Loucy (cell line): ENCODE measurements around the gene ZBTB3.
A peak's percentile ranks its signal among the peaks of the same experiment; 100 is the strongest.
"Not testable (repeated sequence)": the region's sequence is repeated elsewhere in the genome, so short reads cannot be mapped to it uniquely, and the experiment has no call there.

Experiments
- H2AFZ ChIP-seq: fragments of 200-600 bp; sonication (generic); 2 replicates; pipeline ENCODE4 v1.6.0; 2016; ENCODE audit warnings: antibody characterized with exemption, mild to moderate bottlenecking, low read length, moderate library complexity
- H3F3A ChIP-seq: fragments of 200-600 bp; 2 replicates; pipeline ENCODE4 v1.6.0; 2016; ENCODE audit warnings: antibody characterized with exemption, low read depth, mild to moderate bottlenecking
- H3K27me3 ChIP-seq: fragments of 200-600 bp; sonication (generic); 2 replicates; pipeline ENCODE4 v1.6.1; 2014; ENCODE audit warnings: low read length, mild to moderate bottlenecking; ENCODE audit not compliant: insufficient read depth, poor library complexity, severe bottlenecking
- H3K36me3 ChIP-seq: fragments of 200-600 bp; sonication (generic); 2 replicates; pipeline ENCODE4 v1.6.1; 2016; ENCODE audit warnings: low read length; ENCODE audit not compliant: insufficient read depth
- H3K4me1 ChIP-seq: fragments of 200-600 bp; sonication (generic); 2 replicates; pipeline ENCODE4 v1.5.1; 2014; ENCODE audit warnings: low read length, mild to moderate bottlenecking; ENCODE audit not compliant: insufficient read depth, poor library complexity, severe bottlenecking
- H3K4me2 ChIP-seq: fragments of 200-600 bp; sonication (generic); 2 replicates; pipeline ENCODE4 v1.6.0; 2014; ENCODE audit warnings: antibody characterized with exemption, low read length, low read depth, mild to moderate bottlenecking; ENCODE audit not compliant: poor library complexity, severe bottlenecking
- H3K4me3 ChIP-seq: fragments of 200-600 bp; sonication (generic); 2 replicates; pipeline ENCODE4 v1.5.1; 2014; ENCODE audit warnings: low read length, mild to moderate bottlenecking, mixed read lengths; ENCODE audit not compliant: poor library complexity, severe bottlenecking
- H3K79me2 ChIP-seq: fragments of 200-600 bp; sonication (generic); 2 replicates; pipeline ENCODE4 v1.6.1; 2014; ENCODE audit warnings: low read length; ENCODE audit not compliant: insufficient read depth
- H3K9ac ChIP-seq: fragments of 200-600 bp; sonication (generic); 2 replicates; pipeline ENCODE4 v1.6.0; 2014; ENCODE audit warnings: mild to moderate bottlenecking, low read depth, low read length, moderate library complexity; ENCODE audit not compliant: poor library complexity, severe bottlenecking
- H3K9me2 ChIP-seq: fragments of 200-600 bp; sonication (generic); replicated peaks from 2 replicates; pipeline ENCODE4 v1.6.1; 2016; ENCODE audit warnings: low read depth, low read length, mixed read lengths
- H3K9me3 ChIP-seq: fragments of 200-600 bp; sonication (generic); 2 replicates; pipeline ENCODE4 v1.6.1; 2014; ENCODE audit warnings: mild to moderate bottlenecking, antibody characterized with exemption, low read length, low read depth; ENCODE audit not compliant: insufficient read depth
- H4K20me1 ChIP-seq: fragments of 200-600 bp; sonication (generic); 2 replicates; pipeline ENCODE4 v1.6.0; 2014; ENCODE audit warnings: antibody characterized with exemption, low read length, mild to moderate bottlenecking; ENCODE audit not compliant: insufficient read depth, poor library complexity, severe bottlenecking
- CTCF ChIP-seq: fragments of 200-600 bp; sonication (generic); conservative IDR thresholded peaks from 2 replicates; pipeline ENCODE4 v1.5.1; 2014; ENCODE audit warnings: mild to moderate bottlenecking, antibody characterized with exemption, low read length
- EZH2phosphoT487 ChIP-seq: fragments of 200-600 bp; IDR thresholded peaks from 2 replicates; pipeline ENCODE4 v1.6.1; 2018; ENCODE audit warnings: antibody characterized with exemption, mild to moderate bottlenecking, moderate library complexity, borderline replicate concordance

The ZBTB3 gene

GRCh38 chr11:62705413-62705812 is 48.5 kb downstream of the ZBTB3 start:
- Histone ChIP-seq H3K9me2 (no peaks in the 10 kb centered on the region), H3K4me3 (peak overlapping the region; percentile 73), H3K79me2 (no peaks in the 10 kb centered on the region), H4K20me1 (peaks cover 5% of the 10 kb centered on the region), H3K27me3 (no peaks in the 10 kb centered on the region), H3K9me3 (no peaks in the 10 kb centered on the region), H2AFZ (no peak overlapping the region), H3F3A (peaks cover 6% of the 10 kb centered on the region), H3K36me3 (peaks cover 31% of the 10 kb centered on the region), H3K9ac (peak overlapping the region; percentile 72), H3K4me1 (peaks cover 13% of the 10 kb centered on the region), H3K4me2 (peak overlapping the region; percentile 86)
- TF ChIP-seq CTCF (no peak), EZH2phosphoT487 (no peak)

GRCh38 chr11:62703921-62704320 is 50.0 kb downstream of the ZBTB3 start:
- H4K20me1 ChIP-seq, H3F3A ChIP-seq, H2AFZ ChIP-seq, H3K79me2 ChIP-seq, H3K9me2 ChIP-seq, H3K27me3 ChIP-seq, H3K9me3 ChIP-seq, H3K4me3 ChIP-seq, H3K9ac ChIP-seq, H3K4me2 ChIP-seq: not testable (repeated sequence)
- peaks cover 19% of the 10 kb centered on the region; the same call in 1 of the 2 replicates for H3K36me3 ChIP-seq
- peaks cover 13% of the 10 kb centered on the region for H3K4me1 ChIP-seq

- Histone ChIP-seq H3K36me3 (peaks cover 4% of the 10 kb centered on the region; the same call in 1 of the 2 replicates), H3K79me2 (no peaks in the 10 kb centered on the region), H2AFZ (no peak overlapping the region), H3K9ac (no peak overlapping the region), H3K27me3 (no peaks in the 10 kb centered on the region), H3K4me1 (peaks cover 13% of the 10 kb centered on the region), H4K20me1 (peaks cover 5% of the 10 kb centered on the region), H3K9me3 (no peaks in the 10 kb centered on the region), H3K9me2 (no peaks in the 10 kb centered on the region), H3K4me2 (no peak overlapping the region), H3K4me3 (no peak overlapping the region), H3F3A (peaks cover 6% of the 10 kb centered on the region)
- TF ChIP-seq CTCF, result no peak
- no peak for TF ChIP-seq EZH2phosphoT487
Observed at GRCh38 chr11:62702246-62702645, 51.7 kb downstream of the ZBTB3 start.
